IPS-20b (cell line): Measurements from ENCODE around the gene PLP1.

Source experiments
- H3K27ac ChIP-seq: one replicate; pipeline ENCODE4 v1.5.1; 2013; ENCODE audit warnings: low read length
- H3K27me3 ChIP-seq: 2 replicates; pipeline ENCODE4 v1.6.1; 2013; ENCODE audit warnings: mild to moderate bottlenecking, low read length, inconsistent platforms; ENCODE audit not compliant: insufficient read depth
- H3K36me3 ChIP-seq: 2 replicates; pipeline ENCODE4 v1.6.1; 2013; ENCODE audit warnings: low read depth, mild to moderate bottlenecking, inconsistent platforms, low read length, moderate library complexity; ENCODE audit not compliant: insufficient read depth
- H3K4me1 ChIP-seq: 2 replicates; pipeline ENCODE4 v1.6.1; 2013; ENCODE audit warnings: mild to moderate bottlenecking, control low read depth, inconsistent platforms, low read length, moderate library complexity; ENCODE audit not compliant: insufficient read depth
- H3K4me3 ChIP-seq: 2 replicates; pipeline ENCODE4 v1.5.1; 2013; ENCODE audit warnings: mild to moderate bottlenecking, low read length, inconsistent platforms
- H3K9ac ChIP-seq: 2 replicates; pipeline ENCODE4 v1.6.1; 2013; ENCODE audit warnings: low read depth, mild to moderate bottlenecking, inconsistent platforms, low read length, moderate library complexity
- H3K9me3 ChIP-seq: 2 replicates; pipeline ENCODE4 v1.6.1; 2013; ENCODE audit warnings: mild to moderate bottlenecking, low read depth, low read length, inconsistent platforms; ENCODE audit not compliant: insufficient read depth

PLP1 gene

GRCh38 chrX:103776546-103776945, at the start of gene PLP1:
Gene PLP1 (plus strand): TSS chrX:103776840. CDS start chrX:103776996, 156 bp downstream.
- Histone ChIP-seq H3K27ac (no peak within 1 kb of the TSS), H3K9me3 (no peaks in the 10 kb centered on the region), H3K9ac (no peak within 1 kb of the TSS; the same call in 1 of the 2 replicates), H3K4me3 (peak within 1 kb of the TSS; percentile 45), H3K4me1 (no peaks in the 10 kb centered on the region), H3K36me3 (peaks cover 45% of the 10 kb centered on the region), H3K27me3 (no peaks in the 10 kb centered on the region)

GRCh38 chrX:103727115-103727514, 49.5 kb upstream of the PLP1 start:
- Histone ChIP-seq H3K4me3 (no peak overlapping the region), H3K27me3 (no peaks in the 10 kb centered on the region), H3K4me1 (peaks cover 27% of the 10 kb centered on the region), H3K27ac (no peak overlapping the region), H3K9me3 (no peaks in the 10 kb centered on the region), H3K36me3 (no peaks in the 10 kb centered on the region), H3K9ac (no peak overlapping the region)

GRCh38 chrX:103729015-103729414, 47.6 kb upstream of the PLP1 start:
- no peaks in the 10 kb centered on the region for H3K9me3 ChIP-seq
- H3K27me3 ChIP-seq, result no peaks in the 10 kb centered on the region
- H3K9ac ChIP-seq, result no peak overlapping the region
- H3K4me1 ChIP-seq, result peaks cover 27% of the 10 kb centered on the region
- H3K4me3 ChIP-seq, result no peak overlapping the region
- no peaks in the 10 kb centered on the region for H3K36me3 ChIP-seq
- no peak overlapping the region for H3K27ac ChIP-seq

GRCh38 chrX:103730147-103730795, 46.4 kb upstream of the PLP1 start:
- H3K9ac ChIP-seq, result no peak overlapping the region
- H3K27me3 ChIP-seq, result no peaks in the 10 kb centered on the region
- peaks cover 27% of the 10 kb centered on the region for H3K4me1 ChIP-seq
- H3K36me3 ChIP-seq, result no peaks in the 10 kb centered on the region
- no peak overlapping the region for H3K27ac ChIP-seq
- no peaks in the 10 kb centered on the region for H3K9me3 ChIP-seq
- H3K4me3 ChIP-seq, result no peak overlapping the region

- no peak overlapping the region for H3K4me3 ChIP-seq
- no peak overlapping the region for H3K9ac ChIP-seq
- H3K27me3 ChIP-seq, result no peaks in the 10 kb centered on the region
- H3K9me3 ChIP-seq, result no peaks in the 10 kb centered on the region
- H3K4me1 ChIP-seq, result peaks cover 27% of the 10 kb centered on the region
- H3K27ac ChIP-seq, result no peak overlapping the region
- H3K36me3 ChIP-seq, result no peaks in the 10 kb centered on the region
These were observed 45.7 kb upstream of the PLP1 start for GRCh38 chrX:103730796-103731493.

GRCh38 chrX:103733017-103733416, 43.6 kb upstream of the PLP1 start:
- no peak overlapping the region for H3K9ac ChIP-seq
- no peak overlapping the region for H3K27ac ChIP-seq
- no peaks in the 10 kb centered on the region for H3K36me3 ChIP-seq
- H3K4me3 ChIP-seq, result no peak overlapping the region
- H3K4me1 ChIP-seq, result peaks cover 26% of the 10 kb centered on the region
- H3K9me3 ChIP-seq, result no peaks in the 10 kb centered on the region
- H3K27me3 ChIP-seq, result no peaks in the 10 kb centered on the region

- Histone ChIP-seq H3K27ac (no peak overlapping the region), H3K4me3 (no peak overlapping the region), H3K9me3 (no peaks in the 10 kb centered on the region), H3K27me3 (no peaks in the 10 kb centered on the region), H3K36me3 (no peaks in the 10 kb centered on the region), H3K9ac (no peak overlapping the region), H3K4me1 (peaks cover 16% of the 10 kb centered on the region)
These were observed 42.4 kb upstream of the PLP1 start for GRCh38 chrX:103734125-103734760.

- Histone ChIP-seq H3K9me3 (no peaks in the 10 kb centered on the region), H3K27me3 (no peaks in the 10 kb centered on the region), H3K27ac (no peak overlapping the region), H3K4me1 (peaks cover 13% of the 10 kb centered on the region; the same call in 1 of the 2 replicates), H3K9ac (no peak overlapping the region), H3K4me3 (no peak overlapping the region), H3K36me3 (no peaks in the 10 kb centered on the region)
These were observed 38.9 kb upstream of the PLP1 start for GRCh38 chrX:103737696-103738095.

- Histone ChIP-seq H3K9ac (no peak overlapping the region), H3K4me3 (no peak overlapping the region), H3K9me3 (no peaks in the 10 kb centered on the region)
These were observed 37.2 kb upstream of the PLP1 start for GRCh38 chrX:103739421-103739820.

GRCh38 chrX:103741879-103742278, 34.8 kb upstream of the PLP1 start:
- H3K9ac ChIP-seq, result peak overlapping the region; percentile 72; the same call in 1 of the 2 replicates
- H3K4me3 ChIP-seq, result peak overlapping the region; percentile 83; the same call in 1 of the 2 replicates
- H3K36me3 ChIP-seq, result peaks cover 7% of the 10 kb centered on the region; the same call in 1 of the 2 replicates
- H3K9me3 ChIP-seq, result no peaks in the 10 kb centered on the region
- H3K27ac ChIP-seq, result peak overlapping the region; percentile 92
- no peaks in the 10 kb centered on the region for H3K27me3 ChIP-seq
- peaks cover 16% of the 10 kb centered on the region; the same call in 1 of the 2 replicates for H3K4me1 ChIP-seq

More at GRCh38 chrX:103739421-103739820, 37.2 kb upstream of the PLP1 start:
- Histone ChIP-seq H3K27ac (no peak overlapping the region), H3K4me1 (peaks cover 13% of the 10 kb centered on the region; the same call in 1 of the 2 replicates), H3K36me3 (no peaks in the 10 kb centered on the region), H3K27me3 (no peaks in the 10 kb centered on the region)

- peak overlapping the region; percentile 92 for H3K27ac ChIP-seq
- peaks cover 16% of the 10 kb centered on the region; the same call in 1 of the 2 replicates for H3K4me1 ChIP-seq
- H3K9ac ChIP-seq, result peak overlapping the region; percentile 84; the same call in 1 of the 2 replicates
- peaks cover 11% of the 10 kb centered on the region; the same call in 1 of the 2 replicates for H3K36me3 ChIP-seq
- H3K4me3 ChIP-seq, result peak overlapping the region; percentile 83
- no peaks in the 10 kb centered on the region for H3K9me3 ChIP-seq
- H3K27me3 ChIP-seq, result no peaks in the 10 kb centered on the region
These were observed 34.3 kb upstream of the PLP1 start for GRCh38 chrX:103742339-103742738.
